Measurements from ENCODE around the gene LDLRAD3. TPM values are rescaled to one million over a fixed set of nuclear protein-coding genes. Genes with fewer than 3 reads are reported as not detected.
"Not testable (repeated sequence)": the region's sequence is repeated elsewhere in the genome, so short reads cannot be mapped to it uniquely, and the experiment has no call there.

LDLRAD3 gene
- total RNA-seq, 2 donors from 2014 or later, result 0.10 to 1.8 TPM

- no peak for ATAC-seq
Measured at GRCh38 chr11:36030731-36031281, 86.9 kb downstream of the LDLRAD3 start.

GRCh38 chr11:36033082-36033751 lies 89.4 kb downstream of the LDLRAD3 start:
- Mint-ChIP-seq H3K36me3 (no peaks in the 10 kb centered on the region), H3K4me1 (ENCODE audit: low read depth in 2 of 2) (no peaks in the 10 kb centered on the region), H3K27me3 (peaks cover 5 to 17% of the 10 kb centered on the region in 2 donors), H3K4me3 (no peak overlapping the region), H3K9me3 (no peaks in the 10 kb centered on the region), H3K27ac (no peak overlapping the region)
- no peak for DNase-seq (ENCODE audit: low spot score)
- ATAC-seq, result no peak

More at GRCh38 chr11:36030731-36031281, 86.9 kb downstream of the LDLRAD3 start:
- no peak for DNase-seq (ENCODE audit: low spot score)
- Mint-ChIP-seq H3K4me1 (ENCODE audit: low read depth in 2 of 2) (no peaks in the 10 kb centered on the region), H3K27ac (no peak overlapping the region), H3K4me3 (no peak overlapping the region), H3K36me3 (no peaks in the 10 kb centered on the region), H3K9me3 (no peaks in the 10 kb centered on the region), H3K27me3 (peaks cover 5 to 17% of the 10 kb centered on the region in 2 donors)

GRCh38 chr11:36033936-36034335 lies 90.1 kb downstream of the LDLRAD3 start:
- DNase-seq (ENCODE audit: low spot score) (no peak), ATAC-seq (no peak)
- H3K4me1 Mint-ChIP-seq (ENCODE audit: low read depth in 2 of 2), result no peaks in the 10 kb centered on the region
- no peak overlapping the region for H3K4me3 Mint-ChIP-seq
- H3K36me3 Mint-ChIP-seq, result no peaks in the 10 kb centered on the region
- peaks cover 5 to 17% of the 10 kb centered on the region in 2 donors for H3K27me3 Mint-ChIP-seq
- no peak overlapping the region for H3K27ac Mint-ChIP-seq
- no peaks in the 10 kb centered on the region for H3K9me3 Mint-ChIP-seq

GRCh38 chr11:36034551-36035331 lies 90.9 kb downstream of the LDLRAD3 start:
- no peaks in the 10 kb centered on the region for H3K36me3 Mint-ChIP-seq
- no peak overlapping the region for H3K27ac Mint-ChIP-seq
- no peak for ATAC-seq
- H3K27me3 Mint-ChIP-seq, result peaks cover 5 to 20% of the 10 kb centered on the region in 2 donors
- no peaks in the 10 kb centered on the region for H3K4me1 Mint-ChIP-seq (ENCODE audit: low read depth in 2 of 2)
- no peaks in the 10 kb centered on the region for H3K9me3 Mint-ChIP-seq
- no peak overlapping the region for H3K4me3 Mint-ChIP-seq
- no peak for DNase-seq (ENCODE audit: low spot score)

GRCh38 chr11:36035454-36035853 lies 91.6 kb downstream of the LDLRAD3 start:
- Mint-ChIP-seq H3K4me3 (no peak overlapping the region), H3K27ac (no peak overlapping the region), H3K36me3 (no peaks in the 10 kb centered on the region), H3K9me3 (no peaks in the 10 kb centered on the region), H3K27me3 (peaks cover 9 to 24% of the 10 kb centered on the region in 2 donors), H3K4me1 (ENCODE audit: low read depth in 2 of 2) (no peaks in the 10 kb centered on the region)
- no peak for DNase-seq (ENCODE audit: low spot score)
- no peak for ATAC-seq

- H3K4me1 Mint-ChIP-seq (ENCODE audit: low read depth in 2 of 2), result no peaks in the 10 kb centered on the region
- H3K4me3 Mint-ChIP-seq, result no peak overlapping the region
- H3K27me3 Mint-ChIP-seq, result peaks cover 7 to 19% of the 10 kb centered on the region in 2 donors
- no peaks in the 10 kb centered on the region for H3K36me3 Mint-ChIP-seq
- H3K27ac Mint-ChIP-seq, result no peak overlapping the region
- H3K9me3 Mint-ChIP-seq, result no peaks in the 10 kb centered on the region
- DNase-seq (ENCODE audit: low spot score), result no peak
- ATAC-seq, result peak in 1 of 2 donors; percentile 44
Measured at GRCh38 chr11:36035999-36036398, 92.1 kb downstream of the LDLRAD3 start.

- DNase-seq (ENCODE audit: low spot score), result no peak
- Mint-ChIP-seq H3K27ac (no peak overlapping the region), H3K4me1 (ENCODE audit: low read depth in 2 of 2) (no peaks in the 10 kb centered on the region), H3K36me3 (no peaks in the 10 kb centered on the region), H3K27me3 (peaks cover 7 to 16% of the 10 kb centered on the region in 2 donors), H3K4me3 (no peak overlapping the region), H3K9me3 (no peaks in the 10 kb centered on the region)
- ATAC-seq, result no peak
Measured at GRCh38 chr11:36037031-36037430, 93.2 kb downstream of the LDLRAD3 start.

GRCh38 chr11:36038541-36038940 lies 94.7 kb downstream of the LDLRAD3 start:
- no peaks in the 10 kb centered on the region for H3K4me1 Mint-ChIP-seq (ENCODE audit: low read depth in 2 of 2)
- no peaks in the 10 kb centered on the region for H3K36me3 Mint-ChIP-seq
- H3K27me3 Mint-ChIP-seq, result peaks cover 7 to 16% of the 10 kb centered on the region in 2 donors
- DNase-seq (ENCODE audit: low spot score) (no peak), ATAC-seq (no peak)
- H3K27ac Mint-ChIP-seq, result no peak overlapping the region
- H3K4me3 Mint-ChIP-seq, result no peak overlapping the region
- H3K9me3 Mint-ChIP-seq, result no peaks in the 10 kb centered on the region

GRCh38 chr11:36039471-36039870 lies 95.6 kb downstream of the LDLRAD3 start:
- Mint-ChIP-seq H3K27me3 (peaks cover 4 to 10% of the 10 kb centered on the region in 2 donors), H3K9me3 (no peaks in the 10 kb centered on the region), H3K4me1 (ENCODE audit: low read depth in 2 of 2) (no peaks in the 10 kb centered on the region), H3K27ac (no peak overlapping the region), H3K4me3 (no peak overlapping the region), H3K36me3 (no peaks in the 10 kb centered on the region)
- no peak for DNase-seq (ENCODE audit: low spot score)
- ATAC-seq, result no peak

- Mint-ChIP-seq H3K36me3 (no peaks in the 10 kb centered on the region), H3K4me1 (ENCODE audit: low read depth in 2 of 2) (peaks cover 0 to 7% of the 10 kb centered on the region in 2 donors), H3K27ac (no peak overlapping the region), H3K9me3 (peaks cover 4% of the 10 kb centered on the region), H3K4me3 (no peak overlapping the region), H3K27me3 (peaks cover 4 to 10% of the 10 kb centered on the region in 2 donors)
- no peak for ATAC-seq
- no peak for DNase-seq (ENCODE audit: low spot score)
Measured at GRCh38 chr11:36041988-36042611, 98.2 kb downstream of the LDLRAD3 start.

- no peaks in the 10 kb centered on the region for H3K36me3 Mint-ChIP-seq
- no peak overlapping the region for H3K4me3 Mint-ChIP-seq
- peaks cover 4 to 8% of the 10 kb centered on the region in 2 donors for H3K27me3 Mint-ChIP-seq
- no peak for DNase-seq (ENCODE audit: low spot score)
- peaks cover 4% of the 10 kb centered on the region for H3K9me3 Mint-ChIP-seq
- H3K27ac Mint-ChIP-seq, result no peak overlapping the region
- no peak for ATAC-seq
- H3K4me1 Mint-ChIP-seq (ENCODE audit: low read depth in 2 of 2), result peaks cover 0 to 7% of the 10 kb centered on the region in 2 donors
Measured at GRCh38 chr11:36044636-36045035, 100.8 kb downstream of the LDLRAD3 start.

GRCh38 chr11:36045945-36046344 lies 102.1 kb downstream of the LDLRAD3 start:
- H3K4me1 Mint-ChIP-seq (ENCODE audit: low read depth in 2 of 2); H3K4me3 Mint-ChIP-seq; H3K36me3 Mint-ChIP-seq: not testable (repeated sequence)

GRCh38 chr11:36046932-36047331 lies 103.1 kb downstream of the LDLRAD3 start:
- peaks cover 3 to 10% of the 10 kb centered on the region in 2 donors for H3K4me1 Mint-ChIP-seq (ENCODE audit: low read depth in 2 of 2)
- DNase-seq (ENCODE audit: low spot score) (no peak), ATAC-seq (no peak)

More at GRCh38 chr11:36045945-36046344, 102.1 kb downstream of the LDLRAD3 start:
- not testable (repeated sequence) for DNase-seq (ENCODE audit: low spot score); ATAC-seq; H3K27ac Mint-ChIP-seq; H3K27me3 Mint-ChIP-seq; H3K9me3 Mint-ChIP-seq

More at GRCh38 chr11:36046932-36047331, 103.1 kb downstream of the LDLRAD3 start:
- Mint-ChIP-seq H3K9me3 (peaks cover 4% of the 10 kb centered on the region), H3K4me3 (no peak overlapping the region), H3K36me3 (no peaks in the 10 kb centered on the region), H3K27ac (no peak overlapping the region), H3K27me3 (peaks cover 2 to 8% of the 10 kb centered on the region in 2 donors)
